Lower lobe of right lung (tissue), 2 donors: ENCODE data around the gene TRMT11. TPM values are rescaled to one million over a fixed set of nuclear protein-coding genes. Genes with fewer than 3 reads are reported as not detected.
A peak's percentile ranks its signal among the peaks of the same experiment; 100 is the strongest.

Experiments used
- ATAC-seq, 2 donors: fragments of 200-7000 bp; cut with Tn5 transposase; one replicate each; pipeline ENCODE4 v1.9.1; 2020 to 2022; ENCODE audit warnings: mild to moderate bottlenecking in 2 of 2, moderate library complexity in 2 of 2
- DNase-seq: peaks from one replicate; pipeline ENCODE4 v3.0.0-alpha.2; 2020
- H3K27ac ChIP-seq: fragments of 200-600 bp; one replicate; pipeline ENCODE4 v1.8.0; 2022
- H3K27me3 ChIP-seq: fragments of 200-600 bp; one replicate; pipeline ENCODE4 v1.8.0; 2022; ENCODE audit warnings: low read depth
- H3K36me3 ChIP-seq: fragments of 200-600 bp; one replicate; pipeline ENCODE4 v1.8.0; 2022; ENCODE audit warnings: mild to moderate bottlenecking
- H3K4me1 ChIP-seq: fragments of 200-600 bp; one replicate; pipeline ENCODE4 v1.8.0; 2022
- H3K4me3 ChIP-seq: fragments of 200-600 bp; one replicate; pipeline ENCODE4 v1.8.0; 2022; ENCODE audit warnings: mild to moderate bottlenecking
- H3K9me3 ChIP-seq: fragments of 200-600 bp; one replicate; pipeline ENCODE4 v1.8.0; 2022
- intact Hi-C: fragments of 100-400 bp; cut with DNase I; formaldehyde crosslinking; loops from one replicate; pipeline ENCODE4 v1.11.0; 2022
- total RNA-seq: library from RNA; stranded (reverse); fragmentation: NEBNext Ultra II Directional; extraction: Animal tissue kit (Norgen Biotek cat#: 25700); gene quantifications from one replicate; pipeline ENCODE4 v1.2.1, GENCODE V29; 2021
- TF ChIP-seq, protein P1 (sequence below): fragments of 200-600 bp; IDR thresholded peaks from one replicate; pipeline ENCODE4 v1.8.0; 2022; ENCODE audit warnings: antibody characterized with exemption, mild to moderate bottlenecking
- donor health status: DM: no; HTN: yes; CAD: no; lungs with severe emphysema.

The TRMT11 gene
- total RNA-seq, 1 donor from 2014 or later, result 17.1 TPM

DNA sequence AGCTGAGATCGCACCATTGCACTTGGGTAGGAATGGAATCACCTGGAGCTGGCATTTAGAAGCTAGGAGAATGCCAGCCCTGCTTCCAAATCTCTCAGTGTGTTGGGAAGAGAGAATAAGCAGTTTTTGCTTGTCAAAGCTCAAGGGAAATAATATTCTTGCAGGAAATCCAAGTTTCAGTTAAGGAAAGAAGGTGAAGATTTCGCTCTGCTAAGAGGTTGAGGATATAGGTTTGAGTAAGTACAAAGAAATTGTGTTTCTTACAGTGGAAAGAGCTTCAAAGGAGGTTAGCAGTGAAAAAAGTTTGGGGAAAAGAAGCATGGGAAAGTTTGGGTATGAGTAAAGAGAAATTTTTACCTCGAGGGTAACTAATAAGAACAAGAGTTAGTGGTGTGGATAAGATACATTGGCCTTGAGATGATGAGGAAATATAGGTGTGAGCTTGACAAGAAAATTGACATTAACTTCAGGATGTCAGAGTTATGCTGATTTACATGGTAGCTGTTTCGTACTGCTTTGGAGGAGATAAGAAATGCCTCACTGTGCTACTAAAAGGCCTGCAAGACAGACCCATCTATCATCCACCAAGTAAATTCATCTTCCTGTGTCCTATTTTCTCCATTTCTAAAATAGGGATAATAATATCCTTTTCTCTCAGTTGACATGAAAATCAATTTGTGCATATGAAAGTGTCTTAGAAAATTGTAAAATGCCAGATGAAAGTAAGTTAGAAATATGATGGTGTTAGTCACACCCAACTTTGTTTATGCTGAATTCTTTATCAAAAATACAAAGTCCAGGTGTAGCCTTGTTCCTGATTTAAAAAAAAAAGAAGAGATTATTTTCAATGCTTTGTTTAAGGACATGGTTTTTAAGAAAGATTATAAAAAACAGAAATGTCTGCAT, 42.6 kb upstream of the TRMT11 start:
- intact Hi-C loops, result no loop called here
- ATAC-seq, result no peak

DNA sequence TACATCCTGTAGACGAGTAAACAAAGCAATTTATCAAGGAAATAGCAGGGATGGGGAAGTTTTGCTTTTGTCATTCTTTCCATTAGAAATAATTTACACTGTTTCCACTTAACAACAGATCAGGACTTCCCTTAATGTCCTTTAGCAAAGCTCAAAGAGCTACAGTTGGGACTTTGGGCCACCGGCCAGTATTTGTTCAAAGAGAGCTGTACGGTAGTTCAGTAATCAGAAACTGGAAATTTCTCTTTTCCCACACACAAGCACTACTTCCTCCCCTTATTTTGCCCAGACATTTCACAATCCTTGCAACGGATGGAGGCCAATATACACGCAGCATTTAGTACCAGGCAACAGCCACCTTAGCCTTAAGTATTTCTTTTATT, 41.9 kb upstream of the TRMT11 start:
- intact Hi-C loops, result no loop called here
- Histone ChIP-seq H3K4me3 (no peak overlapping the region), H3K27me3 (no peaks in the 10 kb centered on the region), H3K36me3 (no peaks in the 10 kb centered on the region), H3K27ac (peak overlapping the region; percentile 75), H3K9me3 (no peaks in the 10 kb centered on the region), H3K4me1 (peaks cover 56% of the 10 kb centered on the region)
- ATAC-seq (peak; percentile 74 to 82), DNase-seq (peak; percentile 83)
- TF ChIP-seq, protein P1, sequence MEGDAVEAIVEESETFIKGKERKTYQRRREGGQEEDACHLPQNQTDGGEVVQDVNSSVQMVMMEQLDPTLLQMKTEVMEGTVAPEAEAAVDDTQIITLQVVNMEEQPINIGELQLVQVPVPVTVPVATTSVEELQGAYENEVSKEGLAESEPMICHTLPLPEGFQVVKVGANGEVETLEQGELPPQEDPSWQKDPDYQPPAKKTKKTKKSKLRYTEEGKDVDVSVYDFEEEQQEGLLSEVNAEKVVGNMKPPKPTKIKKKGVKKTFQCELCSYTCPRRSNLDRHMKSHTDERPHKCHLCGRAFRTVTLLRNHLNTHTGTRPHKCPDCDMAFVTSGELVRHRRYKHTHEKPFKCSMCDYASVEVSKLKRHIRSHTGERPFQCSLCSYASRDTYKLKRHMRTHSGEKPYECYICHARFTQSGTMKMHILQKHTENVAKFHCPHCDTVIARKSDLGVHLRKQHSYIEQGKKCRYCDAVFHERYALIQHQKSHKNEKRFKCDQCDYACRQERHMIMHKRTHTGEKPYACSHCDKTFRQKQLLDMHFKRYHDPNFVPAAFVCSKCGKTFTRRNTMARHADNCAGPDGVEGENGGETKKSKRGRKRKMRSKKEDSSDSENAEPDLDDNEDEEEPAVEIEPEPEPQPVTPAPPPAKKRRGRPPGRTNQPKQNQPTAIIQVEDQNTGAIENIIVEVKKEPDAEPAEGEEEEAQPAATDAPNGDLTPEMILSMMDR, result no peak

More for the DNA sequence above, 42.6 kb upstream of the TRMT11 start:
- H3K9me3 ChIP-seq, result no peaks in the 10 kb centered on the region
- H3K27ac ChIP-seq, result peak overlapping the region; percentile 75
- TF ChIP-seq, protein P1, result no peak
- H3K4me1 ChIP-seq, result peaks cover 56% of the 10 kb centered on the region
- DNase-seq, result no peak
- H3K36me3 ChIP-seq, result no peaks in the 10 kb centered on the region
- H3K4me3 ChIP-seq, result no peak overlapping the region
- no peaks in the 10 kb centered on the region for H3K27me3 ChIP-seq

DNA sequence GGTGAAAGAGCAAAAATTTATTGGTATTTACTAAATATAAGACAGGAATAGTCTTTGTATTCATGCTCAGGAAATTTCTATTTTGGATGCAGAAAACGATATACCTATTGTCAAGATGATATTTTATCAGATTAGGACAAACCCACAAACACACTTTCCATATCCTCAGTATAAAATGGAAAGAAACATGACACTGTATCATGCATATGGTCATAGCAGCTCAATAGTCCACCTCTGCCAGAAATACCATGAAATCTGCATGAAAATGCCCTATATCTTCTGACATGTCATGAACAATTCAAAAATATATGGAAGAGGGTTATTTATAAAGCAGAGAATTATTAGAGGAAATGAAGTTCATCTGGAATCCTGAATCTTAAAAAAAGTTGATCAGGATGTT, 41.4 kb upstream of the TRMT11 start:
- Histone ChIP-seq H3K27me3 (no peaks in the 10 kb centered on the region), H3K27ac (peak overlapping the region; percentile 75), H3K4me1 (peaks cover 56% of the 10 kb centered on the region), H3K9me3 (no peaks in the 10 kb centered on the region), H3K36me3 (no peaks in the 10 kb centered on the region), H3K4me3 (no peak overlapping the region)
- TF ChIP-seq, protein P1, result no peak
- ATAC-seq (no peak), DNase-seq (no peak)
- intact Hi-C loops, result no loop called here

DNA sequence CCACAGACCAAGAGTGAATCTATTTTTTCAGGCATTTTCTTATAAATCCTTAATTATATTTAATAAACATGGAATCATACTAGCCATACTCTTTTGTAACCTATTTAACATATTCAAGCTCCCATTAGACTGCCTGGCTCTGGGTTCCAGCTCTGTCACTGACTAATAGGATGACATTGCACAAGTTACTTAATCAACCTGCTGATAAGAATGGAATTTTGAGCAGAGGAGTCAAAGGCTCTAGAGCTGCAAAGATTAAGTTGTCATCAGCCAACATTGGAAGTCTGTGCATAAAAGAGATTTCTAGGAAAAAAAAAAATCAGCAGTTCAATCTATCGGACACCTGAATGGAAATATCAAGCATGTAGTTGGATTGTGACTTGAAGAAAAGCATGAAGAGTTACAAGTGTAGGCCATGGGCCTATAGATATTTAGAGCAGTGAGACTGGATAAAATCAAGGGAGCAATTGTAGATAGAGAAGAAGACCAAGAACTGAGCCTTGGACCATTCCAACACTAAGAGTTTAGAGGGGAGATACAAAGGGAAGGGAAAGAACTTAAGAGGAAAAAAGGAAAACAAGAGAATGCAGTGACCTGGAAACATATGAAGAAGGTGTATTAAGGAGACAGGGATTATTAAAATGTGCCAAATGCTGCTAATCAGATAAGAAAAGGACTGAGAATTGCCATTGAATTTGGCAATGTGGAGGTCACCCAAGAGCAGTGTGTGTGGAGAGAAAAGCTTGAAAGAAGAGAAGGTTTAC, 40.8 kb upstream of the TRMT11 start:
- Histone ChIP-seq H3K4me3 (no peak overlapping the region), H3K4me1 (peaks cover 54% of the 10 kb centered on the region), H3K27me3 (no peaks in the 10 kb centered on the region), H3K36me3 (no peaks in the 10 kb centered on the region), H3K9me3 (no peaks in the 10 kb centered on the region), H3K27ac (peak overlapping the region; percentile 75)
- intact Hi-C loops, result no loop called here
- DNase-seq, result no peak
- ATAC-seq, result peak in 1 of 2 donors; percentile 43
- TF ChIP-seq, protein P1, result no peak

DNA sequence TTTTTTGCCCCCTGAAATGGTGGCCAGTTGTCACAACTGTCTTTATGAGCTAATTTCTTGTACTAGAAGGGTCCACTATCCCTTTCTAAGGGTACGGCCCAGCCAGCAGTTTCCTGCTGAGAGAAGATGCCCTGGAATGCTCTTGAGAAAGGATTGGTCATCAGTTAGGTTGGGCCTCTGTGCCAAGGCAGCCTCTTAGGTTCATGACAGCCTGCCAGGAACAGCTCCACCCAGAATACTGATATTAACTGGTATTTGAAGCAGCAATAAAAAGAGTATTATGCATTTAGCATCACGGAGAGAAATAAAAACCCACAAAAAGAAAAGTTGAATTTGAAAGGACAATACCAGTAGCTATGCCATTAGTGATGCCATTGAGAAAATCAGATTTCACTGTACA, 38.7 kb upstream of the TRMT11 start:
- TF ChIP-seq, protein P1, result no peak
- intact Hi-C loops, result no loop called here
- Histone ChIP-seq H3K9me3 (no peaks in the 10 kb centered on the region), H3K36me3 (no peaks in the 10 kb centered on the region), H3K27me3 (no peaks in the 10 kb centered on the region), H3K4me3 (no peak overlapping the region), H3K27ac (peak overlapping the region; percentile 75), H3K4me1 (peaks cover 48% of the 10 kb centered on the region)
- ATAC-seq (peak; percentile 83), DNase-seq (peak; percentile 67)
